Loucy (cell line): ENCODE measurements around the gene MATN4.
"Not testable (repeated sequence)": the region's sequence is repeated elsewhere in the genome, so short reads cannot be mapped to it uniquely, and the experiment has no call there.

Source experiments
- H2AFZ ChIP-seq: fragments of 200-600 bp; sonication (generic); 2 replicates; pipeline ENCODE4 v1.6.0; 2016; ENCODE audit warnings: antibody characterized with exemption, mild to moderate bottlenecking, low read length, moderate library complexity
- H3F3A ChIP-seq: fragments of 200-600 bp; 2 replicates; pipeline ENCODE4 v1.6.0; 2016; ENCODE audit warnings: antibody characterized with exemption, low read depth, mild to moderate bottlenecking
- H3K27me3 ChIP-seq: fragments of 200-600 bp; sonication (generic); 2 replicates; pipeline ENCODE4 v1.6.1; 2014; ENCODE audit warnings: low read length, mild to moderate bottlenecking; ENCODE audit not compliant: insufficient read depth, poor library complexity, severe bottlenecking
- H3K36me3 ChIP-seq: fragments of 200-600 bp; sonication (generic); 2 replicates; pipeline ENCODE4 v1.6.1; 2016; ENCODE audit warnings: low read length; ENCODE audit not compliant: insufficient read depth
- H3K4me1 ChIP-seq: fragments of 200-600 bp; sonication (generic); 2 replicates; pipeline ENCODE4 v1.5.1; 2014; ENCODE audit warnings: low read length, mild to moderate bottlenecking; ENCODE audit not compliant: insufficient read depth, poor library complexity, severe bottlenecking
- H3K4me2 ChIP-seq: fragments of 200-600 bp; sonication (generic); 2 replicates; pipeline ENCODE4 v1.6.0; 2014; ENCODE audit warnings: antibody characterized with exemption, low read length, low read depth, mild to moderate bottlenecking; ENCODE audit not compliant: poor library complexity, severe bottlenecking
- H3K4me3 ChIP-seq: fragments of 200-600 bp; sonication (generic); 2 replicates; pipeline ENCODE4 v1.5.1; 2014; ENCODE audit warnings: low read length, mild to moderate bottlenecking, mixed read lengths; ENCODE audit not compliant: poor library complexity, severe bottlenecking
- H3K79me2 ChIP-seq: fragments of 200-600 bp; sonication (generic); 2 replicates; pipeline ENCODE4 v1.6.1; 2014; ENCODE audit warnings: low read length; ENCODE audit not compliant: insufficient read depth
- H3K9ac ChIP-seq: fragments of 200-600 bp; sonication (generic); 2 replicates; pipeline ENCODE4 v1.6.0; 2014; ENCODE audit warnings: mild to moderate bottlenecking, low read depth, low read length, moderate library complexity; ENCODE audit not compliant: poor library complexity, severe bottlenecking
- H3K9me2 ChIP-seq: fragments of 200-600 bp; sonication (generic); replicated peaks from 2 replicates; pipeline ENCODE4 v1.6.1; 2016; ENCODE audit warnings: low read depth, low read length, mixed read lengths
- H3K9me3 ChIP-seq: fragments of 200-600 bp; sonication (generic); 2 replicates; pipeline ENCODE4 v1.6.1; 2014; ENCODE audit warnings: mild to moderate bottlenecking, antibody characterized with exemption, low read length, low read depth; ENCODE audit not compliant: insufficient read depth
- H4K20me1 ChIP-seq: fragments of 200-600 bp; sonication (generic); 2 replicates; pipeline ENCODE4 v1.6.0; 2014; ENCODE audit warnings: antibody characterized with exemption, low read length, mild to moderate bottlenecking; ENCODE audit not compliant: insufficient read depth, poor library complexity, severe bottlenecking
- CTCF ChIP-seq: fragments of 200-600 bp; sonication (generic); conservative IDR thresholded peaks from 2 replicates; pipeline ENCODE4 v1.5.1; 2014; ENCODE audit warnings: mild to moderate bottlenecking, antibody characterized with exemption, low read length
- EZH2phosphoT487 ChIP-seq: fragments of 200-600 bp; IDR thresholded peaks from 2 replicates; pipeline ENCODE4 v1.6.1; 2018; ENCODE audit warnings: antibody characterized with exemption, mild to moderate bottlenecking, moderate library complexity, borderline replicate concordance

Gene MATN4

GRCh38 chr20:45353746-45354145 is 45.6 kb upstream of the MATN4 start:
- Histone ChIP-seq H3K4me1 (peaks cover 5% of the 10 kb centered on the region), H3F3A (no peaks in the 10 kb centered on the region)

GRCh38 chr20:45352729-45353128 is 44.6 kb upstream of the MATN4 start:
- no peaks in the 10 kb centered on the region for H3F3A ChIP-seq
- no peaks in the 10 kb centered on the region for H3K27me3 ChIP-seq
- H3K79me2 ChIP-seq, result no peaks in the 10 kb centered on the region

More at GRCh38 chr20:45353746-45354145, 45.6 kb upstream of the MATN4 start:
- Histone ChIP-seq H3K9ac (no peak overlapping the region), H3K9me2 (no peaks in the 10 kb centered on the region), H3K27me3 (no peaks in the 10 kb centered on the region), H3K36me3 (no peaks in the 10 kb centered on the region), H4K20me1 (no peaks in the 10 kb centered on the region), H2AFZ (no peak overlapping the region), H3K79me2 (no peaks in the 10 kb centered on the region), H3K4me3 (no peak overlapping the region), H3K4me2 (no peak overlapping the region), H3K9me3 (no peaks in the 10 kb centered on the region)
- no peak for TF ChIP-seq CTCF
- no peak for TF ChIP-seq EZH2phosphoT487

GRCh38 chr20:45350795-45351194 is 42.7 kb upstream of the MATN4 start:
- H4K20me1 ChIP-seq, H3K36me3 ChIP-seq, H2AFZ ChIP-seq, H3K27me3 ChIP-seq, H3K9me3 ChIP-seq, H3K9me2 ChIP-seq, H3K9ac ChIP-seq, H3K4me3 ChIP-seq, H3K4me2 ChIP-seq, H3F3A ChIP-seq, H3K79me2 ChIP-seq: not testable (repeated sequence)
- H3K4me1 ChIP-seq, result peaks cover 12% of the 10 kb centered on the region

More at GRCh38 chr20:45352729-45353128, 44.6 kb upstream of the MATN4 start:
- no peaks in the 10 kb centered on the region for H4K20me1 ChIP-seq
- H3K4me3 ChIP-seq, result no peak overlapping the region
- no peak overlapping the region for H3K9ac ChIP-seq
- H3K36me3 ChIP-seq, result no peaks in the 10 kb centered on the region
- H3K4me1 ChIP-seq, result peaks cover 5% of the 10 kb centered on the region
- TF ChIP-seq EZH2phosphoT487 (no peak), CTCF (no peak)
- no peak overlapping the region for H3K4me2 ChIP-seq
- no peaks in the 10 kb centered on the region for H3K9me2 ChIP-seq
- H2AFZ ChIP-seq, result no peak overlapping the region
- H3K9me3 ChIP-seq, result no peaks in the 10 kb centered on the region

- Histone ChIP-seq H3K9me2 (no peaks in the 10 kb centered on the region), H3K79me2 (no peaks in the 10 kb centered on the region), H3K4me3 (no peak overlapping the region), H3K4me2 (no peak overlapping the region), H3K27me3 (no peaks in the 10 kb centered on the region), H2AFZ (no peak overlapping the region), H3F3A (no peaks in the 10 kb centered on the region), H3K9ac (no peak overlapping the region), H3K4me1 (peaks cover 18% of the 10 kb centered on the region), H3K9me3 (no peaks in the 10 kb centered on the region), H3K36me3 (no peaks in the 10 kb centered on the region), H4K20me1 (no peaks in the 10 kb centered on the region)
- TF ChIP-seq EZH2phosphoT487 (no peak), CTCF (no peak)
These were observed 42.1 kb upstream of the MATN4 start for GRCh38 chr20:45350217-45350616.
